Activated CD4-positive, alpha-beta T cell treated with anti-CD3 and anti-CD28 coated beads, Interleukin-2, amount 50 U/mL, for 24 hours (primary cell): Measurements from ENCODE around the gene ARHGAP25.
A peak's percentile ranks its signal among the peaks of the same experiment; 100 is the strongest.

Source experiments
- DNase-seq, 2 donors: peaks; one replicate each; pipeline ENCODE4 v3.0.0-alpha.2; 2020; ENCODE audit warnings: low read depth in 1 of 2, low spot score in 1 of 2

Gene ARHGAP25

DNA sequence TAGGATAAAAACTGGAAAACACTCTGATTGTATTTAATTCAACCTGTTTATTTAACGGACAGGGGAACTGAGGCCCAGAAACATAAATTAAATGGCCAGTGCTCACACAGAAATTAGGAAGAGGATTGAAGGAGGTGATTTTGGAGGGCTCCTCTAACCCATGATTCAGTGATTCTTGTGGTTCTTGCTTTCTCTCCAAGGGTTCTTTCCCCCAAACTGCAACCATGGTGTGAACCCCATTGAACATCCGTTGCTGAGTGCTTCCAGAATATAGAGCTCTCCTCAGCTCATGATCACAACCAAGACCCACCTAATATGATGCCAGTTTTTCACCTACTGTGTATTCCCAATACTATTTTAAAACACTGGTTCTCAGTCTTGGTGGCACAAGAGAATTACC lies 95.1 kb downstream of the ARHGAP25 start:
- DNase-seq, result no peak

DNA sequence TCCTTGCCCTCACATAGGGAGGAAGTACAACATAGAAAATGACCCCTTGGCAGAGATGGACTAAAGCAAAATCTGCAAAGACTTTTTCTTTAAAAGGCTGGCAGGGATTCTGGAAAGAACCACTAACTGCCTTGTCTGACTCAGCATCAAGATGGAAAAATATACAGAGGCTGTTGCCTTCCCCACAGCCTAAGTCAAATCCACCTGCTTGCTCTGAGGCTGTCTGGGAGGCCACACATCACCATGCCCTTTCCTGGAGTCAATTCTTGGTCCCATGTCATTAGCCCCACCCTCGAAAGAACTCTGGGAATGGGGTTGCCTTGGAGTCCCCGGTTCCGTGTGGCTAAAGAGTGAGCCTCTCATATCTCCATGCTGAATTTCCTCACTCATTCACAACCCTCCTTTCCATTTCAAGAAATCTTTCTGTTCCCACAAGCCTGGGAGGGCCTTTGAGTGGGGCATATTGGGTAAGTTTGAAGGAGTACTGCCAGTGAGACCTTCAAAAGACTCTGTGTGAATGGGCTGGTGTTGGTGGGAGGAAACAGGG lies 97.1 kb downstream of the ARHGAP25 start:
- no peak for DNase-seq

DNA sequence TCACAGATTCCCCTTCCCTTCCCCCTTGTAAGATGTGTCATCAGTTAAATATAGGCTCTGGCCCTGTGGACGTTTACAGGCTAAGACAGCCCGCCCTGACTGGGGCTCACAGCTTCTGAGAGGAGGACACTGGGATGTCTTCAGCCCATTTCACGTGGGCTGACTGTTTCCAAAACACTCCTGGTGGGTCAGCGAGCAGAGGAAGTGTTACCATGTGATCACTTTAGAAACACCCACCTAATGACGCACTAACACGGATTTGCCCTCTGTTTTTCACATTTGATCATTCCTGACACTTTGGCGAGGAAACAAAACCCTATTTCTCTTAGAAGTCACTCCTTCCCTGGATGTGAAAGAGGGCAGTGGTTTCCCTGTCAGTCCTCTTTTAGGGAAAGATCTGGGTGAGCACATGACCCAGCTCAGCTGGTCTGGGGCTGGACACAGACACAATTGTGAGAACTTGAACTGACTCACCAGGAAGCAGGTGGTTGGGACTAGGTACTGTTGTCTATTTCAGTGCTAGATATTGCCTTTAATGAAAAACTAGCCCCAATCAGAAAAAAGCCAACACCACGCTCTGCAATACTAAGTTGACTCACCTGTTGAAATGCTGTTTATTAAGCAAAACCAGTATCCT lies 97.7 kb downstream of the ARHGAP25 start:
- peak in 1 of 2 donors; percentile 32 for DNase-seq

DNA sequence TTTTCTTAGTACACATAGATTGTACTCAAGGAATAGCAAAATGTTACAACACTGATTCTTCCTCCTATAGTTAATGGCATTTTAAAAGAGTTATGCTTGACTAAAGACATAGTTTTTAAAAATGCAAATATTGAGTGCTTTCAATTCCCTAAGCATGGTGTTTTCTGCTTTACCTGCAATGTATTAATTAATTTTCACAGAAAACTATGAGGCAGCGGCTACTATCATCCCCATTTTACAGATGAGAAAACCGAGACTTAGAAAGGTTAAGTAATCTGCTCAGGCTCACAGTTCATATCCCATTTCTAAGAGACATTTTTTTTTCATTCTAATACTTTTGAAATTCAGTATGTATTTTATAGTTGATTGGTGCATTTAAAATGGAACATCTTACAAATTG lies 98.6 kb downstream of the ARHGAP25 start:
- no peak for DNase-seq

DNA sequence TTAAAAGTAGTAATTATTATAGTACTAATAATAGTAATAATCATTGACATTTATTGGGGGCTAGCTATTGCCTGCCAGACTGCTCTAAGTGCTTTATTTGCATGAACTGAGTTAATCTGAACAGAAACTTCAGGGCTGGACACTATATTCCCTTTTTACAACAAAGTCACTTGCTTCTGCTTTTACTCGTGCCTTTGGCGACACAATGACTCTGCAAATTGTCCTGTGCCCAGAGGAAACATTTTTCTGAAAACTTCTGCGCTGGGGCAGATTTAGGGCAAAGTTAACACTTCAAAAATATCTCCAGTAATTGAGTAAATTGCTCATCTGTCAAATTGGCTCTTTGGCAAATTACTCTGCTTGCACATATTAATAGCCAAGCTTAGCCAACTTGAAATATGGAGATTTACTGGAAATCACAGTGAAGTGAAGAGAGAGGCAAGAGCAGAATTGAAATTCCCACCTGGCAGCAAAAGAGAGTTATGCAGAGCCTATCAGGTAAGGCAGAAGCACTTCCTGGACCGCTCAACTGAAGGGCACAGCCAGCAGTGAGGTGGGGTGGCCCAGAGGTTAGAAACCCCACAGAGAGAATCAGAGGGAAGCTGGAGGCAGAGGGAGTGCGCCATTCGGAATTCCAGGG lies 100.2 kb downstream of the ARHGAP25 start:
- no peak for DNase-seq

DNA sequence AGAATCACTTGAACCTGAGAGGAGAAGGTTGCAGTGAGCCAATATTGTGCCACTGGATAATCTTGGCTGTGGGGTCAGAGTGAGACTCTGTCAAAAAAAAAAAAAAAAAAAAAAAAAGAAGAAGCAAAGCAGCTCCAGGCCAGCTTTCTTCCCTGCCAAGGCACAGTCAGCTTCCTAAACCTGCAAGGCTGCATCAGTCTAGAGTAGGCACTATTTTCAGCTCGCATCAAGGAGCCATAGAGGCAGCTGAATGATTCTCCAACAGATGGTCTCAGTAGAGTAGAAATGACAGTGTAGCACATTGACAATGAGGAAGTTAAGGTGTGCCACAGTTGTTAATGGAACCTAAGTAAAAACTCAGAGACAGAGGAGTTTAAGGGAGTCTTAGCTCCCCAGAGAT lies 101.0 kb downstream of the ARHGAP25 start:
- no peak for DNase-seq

DNA sequence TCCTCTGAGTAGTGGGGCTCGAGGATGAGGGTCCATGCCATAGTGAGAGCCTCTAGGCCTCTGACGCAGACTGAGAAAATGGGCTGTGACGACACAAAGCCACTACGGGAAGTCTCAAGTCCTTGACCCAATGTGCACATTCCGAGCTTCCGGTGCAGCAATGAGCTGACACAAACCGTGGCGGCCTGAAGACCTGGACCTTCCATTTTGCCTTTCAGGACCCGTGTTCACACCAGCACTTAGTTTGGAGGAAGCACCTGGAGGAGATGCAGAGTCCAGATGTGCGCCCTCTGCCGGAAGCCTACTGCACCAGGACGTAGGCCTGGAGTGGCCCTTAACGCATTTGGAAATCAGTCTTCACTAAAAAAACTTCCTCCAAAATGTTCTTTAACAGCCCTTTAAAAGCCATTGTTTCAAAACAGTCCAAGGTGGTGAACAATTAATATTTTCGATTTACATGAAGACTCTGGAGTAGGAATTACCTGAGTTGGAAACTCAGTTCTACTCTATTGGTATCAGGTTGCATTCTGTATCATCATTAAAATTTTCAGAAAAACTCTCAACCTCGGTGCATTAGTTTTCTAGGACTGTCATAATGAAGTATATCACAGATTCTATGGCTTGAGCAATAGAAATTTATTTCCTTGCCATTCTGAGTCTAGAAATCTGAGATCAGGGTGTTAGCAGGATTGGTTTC lies 102.7 kb downstream of the ARHGAP25 start:
- DNase-seq, result peak; percentile 30 to 43

DNA sequence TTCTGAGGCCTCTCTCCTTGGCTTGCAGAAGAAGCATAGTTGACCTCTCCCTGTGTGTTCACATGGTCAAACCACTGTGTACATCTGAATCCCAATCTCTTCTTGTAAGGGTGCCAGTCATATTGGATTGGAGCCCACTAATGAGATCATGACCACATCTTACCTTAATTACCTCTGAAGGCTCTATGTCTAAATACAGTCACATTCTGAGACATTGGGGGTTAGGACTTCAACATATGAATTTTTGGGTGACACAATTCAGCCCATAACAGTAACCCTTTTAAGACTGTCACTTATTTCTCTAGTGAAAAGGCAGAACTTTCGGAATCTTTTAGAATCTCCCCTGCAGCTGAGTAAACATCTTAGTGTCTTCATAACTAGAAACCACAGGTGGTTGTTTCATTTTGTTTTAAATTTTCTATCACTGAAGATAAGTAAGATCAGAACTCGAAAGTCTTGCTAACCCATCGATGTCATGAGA lies 103.3 kb downstream of the ARHGAP25 start:
- no peak for DNase-seq

DNA sequence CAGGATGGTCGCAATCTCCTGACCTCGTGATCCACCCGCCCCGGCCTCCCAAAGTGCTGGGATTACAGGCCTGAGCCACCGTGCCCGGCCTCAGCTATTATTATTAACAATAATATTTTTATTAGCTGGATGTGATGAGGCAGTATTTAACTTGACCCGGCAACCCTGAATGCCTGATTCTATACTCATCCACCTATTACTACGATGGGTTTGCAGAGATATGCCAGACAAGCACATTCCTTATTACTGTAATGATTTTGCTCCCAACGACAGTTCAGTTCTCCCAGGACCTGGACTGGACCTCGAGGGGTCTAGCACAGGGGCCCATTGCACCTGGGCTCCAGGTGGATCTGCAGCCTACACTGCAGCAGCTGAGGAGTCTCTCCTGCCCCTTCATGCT lies 104.0 kb downstream of the ARHGAP25 start:
- no peak for DNase-seq

DNA sequence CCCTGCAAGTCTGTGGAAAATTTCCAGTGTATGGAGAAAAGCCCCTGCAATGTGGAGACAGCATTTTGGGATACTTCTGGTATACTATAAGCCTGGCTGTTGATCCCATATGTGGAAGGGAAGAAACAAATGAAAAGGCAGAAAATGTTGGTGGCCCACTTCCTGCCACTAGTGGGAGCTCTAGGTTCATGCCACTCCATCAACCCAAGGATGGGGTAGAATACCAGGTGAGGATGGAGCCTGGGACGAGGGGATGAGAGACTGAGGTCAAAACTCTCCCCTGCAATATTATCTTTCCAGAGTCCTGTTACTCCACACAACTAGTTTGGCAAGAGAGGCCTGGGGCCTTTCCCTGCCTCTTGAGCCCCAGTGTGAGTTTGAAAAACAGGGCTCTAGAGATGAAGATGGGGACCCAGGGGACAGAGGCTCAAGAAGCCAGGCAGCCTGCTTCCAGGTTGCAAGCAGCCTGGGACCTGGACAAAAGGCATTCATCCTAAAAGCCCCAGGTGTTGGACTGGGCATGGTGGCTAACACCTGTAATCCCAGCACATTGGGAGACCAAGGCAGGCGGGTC lies 104.7 kb downstream of the ARHGAP25 start:
- DNase-seq, result no peak

DNA sequence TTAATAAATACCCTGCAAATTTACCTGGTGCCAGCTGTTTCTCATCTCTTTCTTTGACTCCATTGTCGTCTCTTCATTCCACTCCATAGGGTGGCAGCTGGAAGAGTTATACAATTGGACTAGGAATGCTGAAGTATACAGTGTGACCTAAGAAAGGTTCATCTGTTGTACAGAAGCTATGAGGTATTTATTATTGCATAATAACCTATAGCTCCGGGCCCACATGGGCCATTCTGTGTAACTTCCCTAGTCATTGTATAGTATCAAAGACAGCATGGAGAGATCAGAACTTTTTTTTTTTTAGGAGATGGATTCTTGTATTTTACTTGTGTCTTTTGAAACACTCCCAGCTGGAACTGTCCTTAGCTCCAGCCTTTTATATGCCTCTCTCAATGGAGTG lies 110.4 kb downstream of the ARHGAP25 start:
- no peak for DNase-seq

DNA sequence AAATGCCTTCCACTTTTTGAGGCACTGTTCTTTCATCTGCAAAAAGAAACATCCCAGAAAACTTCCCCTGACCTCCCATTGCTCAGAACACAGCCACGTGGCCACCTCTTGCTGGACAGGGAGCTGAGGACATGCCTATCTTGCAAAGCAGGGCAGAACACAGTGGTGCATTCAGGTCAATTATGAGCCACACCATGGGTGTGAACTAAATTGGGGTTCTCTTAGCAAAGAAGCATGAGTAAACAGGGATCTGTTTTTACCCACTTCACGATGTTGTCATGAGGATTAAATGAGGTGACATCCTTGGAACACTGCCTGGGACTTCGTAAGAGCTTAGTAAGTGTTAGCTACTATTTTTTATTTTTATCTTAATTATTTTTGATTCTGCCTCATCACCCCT lies 111.5 kb downstream of the ARHGAP25 start:
- DNase-seq, result no peak

DNA sequence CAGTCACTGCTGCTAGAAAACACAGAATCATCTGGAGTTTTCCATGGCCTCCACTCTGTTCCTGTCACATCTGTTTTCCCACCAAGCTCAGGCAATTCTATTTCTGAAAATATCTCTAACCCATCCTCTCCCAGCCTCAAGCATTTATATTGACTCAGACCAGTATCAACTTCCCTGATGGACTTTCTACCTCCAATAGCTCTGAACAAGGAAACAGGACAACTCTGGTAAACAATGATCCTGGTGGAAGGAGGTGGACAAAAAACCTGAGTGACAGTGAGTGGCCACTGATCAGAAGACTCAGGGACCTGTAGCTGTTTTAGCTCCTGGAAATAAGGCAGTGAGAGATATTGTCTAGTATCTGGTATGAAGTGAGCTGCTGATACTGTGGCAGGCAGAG lies 113.1 kb downstream of the ARHGAP25 start:
- no peak for DNase-seq

DNA sequence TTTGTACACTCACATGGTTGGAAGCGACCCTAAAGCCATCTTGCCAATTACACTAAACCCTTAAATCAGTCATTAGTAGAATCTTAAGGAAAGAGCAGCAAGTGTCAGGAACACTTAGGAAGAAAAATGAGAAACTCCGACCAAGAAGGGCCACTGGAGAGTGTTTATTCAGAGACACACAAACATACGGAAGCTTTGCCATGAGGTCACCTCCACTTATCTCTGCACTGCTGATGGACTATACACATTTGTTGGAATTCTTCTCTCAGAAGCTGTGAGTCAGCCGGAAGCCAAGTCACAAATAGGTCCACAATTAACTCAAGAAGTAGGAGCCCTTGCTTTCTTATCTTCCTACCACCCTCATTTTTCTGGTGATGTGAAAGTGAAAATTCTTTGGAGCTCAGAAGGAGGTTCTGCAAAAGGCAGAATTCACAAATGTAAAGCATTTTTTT lies 115.0 kb downstream of the ARHGAP25 start:
- no peak for DNase-seq

DNA sequence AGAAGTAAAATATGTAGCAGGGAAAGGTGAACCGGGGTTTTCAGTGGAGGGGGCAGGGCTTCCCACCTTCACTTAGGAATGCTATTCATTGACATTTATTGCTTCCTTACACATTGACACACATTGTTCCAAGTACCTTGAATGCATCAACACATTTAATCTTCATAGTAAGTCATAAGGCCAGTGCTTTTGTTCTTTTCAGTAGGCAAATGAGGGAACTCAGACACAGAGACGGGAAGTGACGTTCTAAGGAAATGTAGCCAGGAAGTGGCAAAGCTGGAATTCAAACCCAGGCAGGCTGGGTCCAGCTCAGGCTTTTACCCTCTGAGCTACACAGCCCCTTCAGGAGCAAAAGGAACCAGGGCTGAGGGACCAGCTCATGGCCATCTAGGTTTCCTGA lies 115.9 kb downstream of the ARHGAP25 start:
- DNase-seq, result no peak

DNA sequence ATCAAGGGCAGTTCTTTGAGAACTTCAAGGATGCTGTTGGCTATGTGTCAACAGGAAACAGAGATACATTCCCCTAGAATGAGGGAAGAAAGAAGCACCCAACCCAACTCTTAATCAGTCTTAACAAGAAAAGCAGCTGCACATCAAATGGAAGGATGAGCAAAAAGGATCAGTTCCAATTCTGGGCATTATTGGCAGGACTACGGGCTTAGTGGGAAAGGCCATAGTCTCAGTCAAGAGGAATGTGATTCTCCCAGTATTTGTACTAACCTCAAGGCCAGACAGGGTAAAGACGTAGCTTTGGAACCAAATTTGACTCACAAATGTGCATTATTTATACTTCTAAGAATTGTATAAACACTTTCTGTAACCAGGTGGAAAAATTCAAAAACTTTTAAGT lies 118.4 kb downstream of the ARHGAP25 start:
- DNase-seq, result no peak

DNA sequence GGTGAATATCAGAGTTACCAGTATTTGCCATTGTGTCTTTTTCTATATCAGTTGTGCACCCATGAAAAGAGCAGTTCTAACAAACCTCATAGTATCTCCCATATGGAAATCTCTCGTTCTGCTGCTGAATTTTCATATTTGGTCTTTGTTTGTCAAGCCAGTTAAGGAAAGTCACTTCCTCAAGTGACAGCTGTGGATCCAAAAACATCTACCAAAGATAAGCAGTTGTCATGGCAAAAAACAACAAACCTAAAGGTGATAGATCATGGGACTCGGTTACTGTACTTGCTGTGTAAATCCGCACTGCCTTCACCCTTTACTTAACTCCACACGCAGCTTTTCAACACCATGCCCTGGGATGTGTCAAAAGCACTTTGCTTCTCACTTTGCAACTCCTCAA lies 119.3 kb downstream of the ARHGAP25 start:
- DNase-seq, result no peak

DNA sequence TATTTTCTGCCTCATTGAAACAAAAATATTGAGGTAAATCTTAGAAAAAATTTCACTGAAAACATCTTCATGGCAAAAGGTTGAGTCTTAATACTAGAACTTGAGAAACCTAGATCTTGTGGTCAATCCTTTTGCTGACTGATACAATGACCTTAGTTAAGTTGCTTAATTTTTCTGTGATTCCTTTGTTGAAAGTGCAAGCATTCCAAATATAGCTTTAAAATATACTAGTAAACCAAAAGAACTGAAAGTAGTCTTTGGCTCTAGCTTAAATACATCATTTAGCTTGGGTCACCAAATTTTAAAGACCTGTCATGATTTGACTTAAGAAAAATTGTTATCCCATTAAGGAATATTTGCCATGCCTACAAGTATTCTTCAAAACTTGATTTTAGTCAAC lies 119.9 kb downstream of the ARHGAP25 start:
- no peak for DNase-seq

DNA sequence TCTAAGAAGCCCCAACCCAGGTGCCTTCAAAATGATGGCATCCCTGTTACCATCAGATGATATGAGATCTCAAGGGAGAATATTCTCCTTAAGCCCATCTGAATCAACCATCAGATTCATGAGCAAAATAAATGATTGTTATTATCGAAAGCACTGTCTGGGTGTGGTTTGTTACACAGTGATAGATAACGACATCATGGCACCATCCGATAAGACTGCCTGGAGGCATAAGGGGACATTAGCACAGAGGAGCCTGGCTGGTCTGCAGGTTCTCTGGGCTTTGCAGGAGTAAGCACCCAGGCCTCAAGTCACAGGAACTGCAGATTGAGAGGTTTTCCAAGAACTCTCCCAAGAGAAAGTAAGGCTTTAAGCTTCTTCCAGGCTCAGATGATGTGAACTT lies 120.9 kb downstream of the ARHGAP25 start:
- DNase-seq, result no peak

DNA sequence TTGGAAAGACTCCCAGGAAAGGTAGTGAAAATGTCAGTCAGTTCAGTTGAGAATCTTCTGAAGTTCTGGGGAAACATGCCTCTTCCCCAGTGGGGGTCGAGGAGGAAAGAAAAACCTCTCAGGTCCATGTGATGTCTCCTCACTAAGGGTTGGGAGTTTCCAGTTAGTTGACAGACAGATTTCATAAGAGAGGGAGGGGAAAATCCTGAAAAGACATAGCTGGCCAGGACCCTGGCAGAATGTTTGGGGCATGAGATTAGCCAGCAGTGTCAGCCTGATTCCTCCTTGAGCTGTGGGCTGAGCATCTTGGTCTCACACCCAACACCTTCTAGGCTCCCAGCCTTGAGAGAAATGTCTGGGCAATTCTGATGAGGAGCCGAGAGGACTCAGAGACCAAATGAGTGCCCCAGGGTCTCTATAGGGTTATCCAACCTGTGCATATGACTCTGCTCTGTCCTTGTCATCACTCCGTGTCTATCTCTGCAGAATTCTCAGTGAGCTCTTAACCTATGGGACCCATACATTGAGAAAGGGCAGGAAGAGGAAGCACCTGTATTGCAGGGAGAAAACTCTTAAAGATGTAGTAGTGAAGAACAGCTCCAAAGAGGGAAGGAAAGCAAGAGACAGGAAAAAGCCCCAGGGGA lies 122.7 kb downstream of the ARHGAP25 start:
- DNase-seq, result no peak

DNA sequence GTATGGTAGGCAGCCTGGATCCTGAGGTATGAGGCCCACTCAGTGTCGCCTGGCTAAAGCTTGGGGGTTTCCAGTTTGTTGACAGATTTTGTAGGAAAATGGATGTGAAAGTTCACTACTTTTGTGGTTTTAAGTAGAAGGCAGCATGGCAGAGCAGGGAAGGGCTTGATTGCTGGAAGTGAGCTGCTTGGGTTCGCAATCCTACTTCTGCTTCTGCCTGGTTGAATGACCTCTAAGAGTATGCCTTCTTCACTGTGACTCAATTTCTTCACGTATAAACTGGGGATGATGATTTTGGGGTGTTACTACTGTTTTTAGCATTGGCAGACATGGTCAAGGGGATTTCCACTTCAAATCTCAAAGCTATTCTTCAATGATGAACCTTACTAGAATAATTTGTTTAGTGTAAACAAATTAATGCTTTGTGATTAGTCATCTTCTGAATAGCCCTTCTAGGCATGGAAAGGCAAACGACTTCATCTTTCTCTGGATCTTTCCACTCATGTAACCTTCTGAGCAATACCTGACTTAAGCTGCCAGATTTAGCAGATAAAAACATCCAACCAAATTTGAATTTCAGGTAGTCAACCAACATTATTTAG lies 123.3 kb downstream of the ARHGAP25 start:
- DNase-seq, result no peak
